Gastroesophageal sphincter (tissue), 3 donors: ENCODE data around the gene CARD14.

Source experiments
- CTCF ChIP-seq, 4 experiments: fragments of 200-600 bp in 2 of 4; fragments of 450-650 bp in 2 of 4; sonication (generic) in 1 of 4; IDR thresholded peaks; one replicate each; pipeline ENCODE4 v1.5.1; 2017 to 2019; ENCODE audit warnings: antibody characterized with exemption in 4 of 4, mild to moderate bottlenecking in 2 of 4, moderate library complexity in 2 of 4
- POLR2AphosphoS5 ChIP-seq: sonication (generic); formaldehyde crosslinking; IDR thresholded peaks from one replicate; pipeline ENCODE4 v1.6.1; 2017; ENCODE audit warnings: antibody characterized with exemption

- TF ChIP-seq CTCF (IDR thresholded peaks at IDR 0.05), result no peak
- TF ChIP-seq POLR2AphosphoS5, result no peak
These were observed 53.4 kb downstream of the CARD14 start for GRCh38 chr17:80223142-80223815.
